HAP-1 (cell line): Measurements from ENCODE around the gene CTNND2.

Experiments used
- DNase-seq, 2 experiments: peaks; one replicate each; pipeline ENCODE4 v3.0.0-alpha.2; 2016 to 2020; ENCODE audit warnings: low spot score in 2 of 2
- H3K27me3 ChIP-seq: fragments of 250-450 bp; sonication (Bioruptor Pico); 2 replicates; pipeline ENCODE4 v1.5.1; 2020; ENCODE audit warnings: low read depth, mild to moderate bottlenecking, moderate library complexity
- H3K36me3 ChIP-seq: fragments of 250-450 bp; sonication (Bioruptor Pico); replicated peaks from 2 replicates; pipeline ENCODE4 v1.5.1; 2020; ENCODE audit warnings: mild to moderate bottlenecking
- H3K4me1 ChIP-seq: fragments of 250-450 bp; sonication (Bioruptor Pico); 2 replicates; pipeline ENCODE4 v1.5.1; 2020; ENCODE audit warnings: mild to moderate bottlenecking
- H3K4me3 ChIP-seq: fragments of 250-450 bp; sonication (Bioruptor Pico); 2 replicates; pipeline ENCODE4 v1.5.1; 2020; ENCODE audit warnings: mild to moderate bottlenecking, moderate library complexity
- H3K9me3 ChIP-seq: fragments of 250-450 bp; sonication (Bioruptor Pico); 2 replicates; pipeline ENCODE4 v1.5.1; 2020; ENCODE audit warnings: mild to moderate bottlenecking, moderate library complexity
- in situ Hi-C: fragments of 300-500 bp; cut with MboI; formaldehyde crosslinking; loops from 3 replicates; pipeline ENCODE4 v1.14.3; 2020; ENCODE audit warnings: low sequenced_read_pairs, inconsistent platforms, mixed read lengths

The CTNND2 gene

DNA sequence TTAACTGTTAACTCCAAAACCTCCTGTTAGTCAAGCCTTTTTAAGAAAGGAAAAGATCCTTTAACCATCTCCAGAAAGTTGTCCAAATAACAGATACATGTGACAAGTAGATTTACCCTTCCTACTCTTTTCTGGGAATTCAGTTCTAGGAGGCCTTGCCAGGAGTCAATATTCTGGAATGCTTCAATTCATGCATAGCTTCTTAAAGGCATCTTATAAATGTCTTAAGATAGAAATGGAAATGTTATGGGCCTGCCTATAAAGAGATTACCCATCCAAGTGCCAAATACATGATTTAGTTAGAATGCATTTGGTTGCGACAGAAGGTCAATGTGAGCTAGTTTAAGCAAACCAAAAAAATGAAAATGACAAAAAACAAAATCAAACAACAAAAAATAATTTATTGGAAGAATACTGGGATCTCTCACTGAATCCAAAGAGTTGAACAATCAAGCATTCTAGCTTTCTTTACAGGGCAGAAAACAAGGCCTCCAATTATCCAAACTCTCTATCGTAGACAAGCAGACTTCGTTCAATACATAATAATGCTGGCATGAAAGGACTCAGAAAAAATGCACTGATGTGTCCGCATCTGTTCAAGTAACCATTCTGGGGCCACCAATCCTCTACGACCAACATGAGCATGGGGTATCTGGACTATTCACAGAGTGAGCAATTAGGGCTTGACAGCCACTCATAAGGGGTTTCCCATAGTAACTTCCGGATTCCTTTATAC, 188.6 kb downstream of the CTNND2 start:
- Histone ChIP-seq H3K27me3 (no peaks in the 10 kb centered on the region), H3K36me3 (no peaks in the 10 kb centered on the region), H3K9me3 (no peaks in the 10 kb centered on the region), H3K4me3 (no peak overlapping the region), H3K4me1 (no peaks in the 10 kb centered on the region)
- in situ Hi-C loops = no loop called here
- DNase-seq = no peak

DNA sequence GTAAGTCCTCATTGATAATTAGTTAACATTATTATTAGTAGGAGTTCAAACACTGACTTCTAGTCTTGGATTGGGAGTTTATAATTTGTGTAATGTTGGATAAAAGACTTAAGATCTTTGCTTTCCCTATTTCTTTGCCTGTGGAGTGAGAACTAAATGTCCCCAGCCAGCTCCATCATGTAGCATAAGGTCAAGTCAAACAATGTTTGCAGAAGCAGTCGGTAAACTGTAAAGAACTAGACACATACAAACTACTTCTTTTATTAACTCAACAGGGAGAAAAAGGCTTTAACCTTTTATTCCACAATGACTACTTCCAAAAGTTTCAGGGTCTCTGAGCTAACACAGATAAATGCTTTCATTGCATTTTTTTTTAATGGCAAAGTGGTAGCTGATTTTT, 192.3 kb downstream of the CTNND2 start:
- H3K9me3 ChIP-seq = no peaks in the 10 kb centered on the region
- H3K4me3 ChIP-seq = no peak overlapping the region
- in situ Hi-C loops = no loop called here
- no peak for DNase-seq
- no peaks in the 10 kb centered on the region for H3K36me3 ChIP-seq
- H3K27me3 ChIP-seq = no peaks in the 10 kb centered on the region
- no peaks in the 10 kb centered on the region for H3K4me1 ChIP-seq

DNA sequence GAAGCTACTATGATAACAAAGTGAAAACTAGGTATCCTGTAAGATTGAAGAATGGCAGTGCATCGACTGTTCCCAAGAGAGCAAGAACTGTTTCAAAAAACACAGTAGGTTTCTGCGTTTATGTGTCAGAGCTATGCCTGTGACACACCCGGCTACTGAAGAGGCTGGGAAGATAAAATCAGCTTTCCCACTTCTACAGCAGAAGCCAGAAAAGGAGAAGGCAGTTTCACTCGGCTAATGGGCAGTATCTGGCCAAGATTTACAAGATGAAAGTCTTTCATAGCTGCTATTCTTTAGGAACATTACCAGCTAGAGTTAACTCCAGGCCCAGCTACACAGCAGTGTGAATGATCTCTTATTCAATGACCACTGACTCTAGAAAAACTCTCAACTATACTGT, 195.2 kb downstream of the CTNND2 start:
- H3K27me3 ChIP-seq = no peaks in the 10 kb centered on the region
- H3K4me3 ChIP-seq = no peak overlapping the region
- H3K4me1 ChIP-seq = no peaks in the 10 kb centered on the region
- H3K36me3 ChIP-seq = no peaks in the 10 kb centered on the region
- DNase-seq = no peak
- in situ Hi-C loops = no loop called here
- H3K9me3 ChIP-seq = no peaks in the 10 kb centered on the region

DNA sequence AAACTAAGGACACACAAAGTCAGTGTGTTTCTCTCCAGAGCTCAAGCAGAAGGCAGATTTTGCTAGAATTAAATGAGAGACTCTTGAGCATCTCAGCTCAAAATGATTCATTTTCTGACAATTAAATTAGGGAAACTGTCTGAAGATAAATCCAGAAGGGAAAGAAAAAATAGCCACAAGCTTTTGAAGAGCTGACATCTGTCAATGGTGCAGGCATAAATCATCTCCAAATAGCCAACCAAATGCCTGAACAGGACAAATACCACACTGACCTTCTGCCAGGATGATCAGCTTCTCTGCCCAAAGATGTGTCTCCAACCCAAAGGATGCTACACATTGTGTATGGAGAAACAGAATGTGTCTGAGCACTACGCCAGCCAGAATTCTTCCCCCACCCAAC, 199.3 kb downstream of the CTNND2 start:
- Histone ChIP-seq H3K36me3 (no peaks in the 10 kb centered on the region), H3K4me1 (no peaks in the 10 kb centered on the region), H3K9me3 (no peaks in the 10 kb centered on the region), H3K27me3 (no peaks in the 10 kb centered on the region), H3K4me3 (no peak overlapping the region)
- no peak for DNase-seq
- in situ Hi-C loops = no loop called here

DNA sequence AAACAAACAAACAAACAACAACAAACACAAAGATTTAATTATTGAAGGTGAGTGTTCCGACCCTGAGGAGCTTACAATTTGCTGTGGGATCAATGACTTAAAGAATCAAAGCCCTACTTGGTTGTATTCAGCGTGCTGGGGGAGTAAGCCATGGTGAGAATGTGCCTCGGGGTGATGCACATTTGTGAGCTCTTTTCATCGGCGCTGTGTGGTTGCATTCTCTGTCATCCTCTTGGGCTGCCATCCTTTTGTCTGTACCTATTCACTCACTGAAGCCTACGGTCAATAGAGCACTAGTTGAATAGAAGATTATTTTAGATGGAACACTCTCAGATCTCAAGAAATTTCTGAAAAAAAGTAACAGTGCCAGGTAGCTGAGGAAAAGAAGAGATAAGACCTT, 203.9 kb downstream of the CTNND2 start:
- no peak for DNase-seq
- in situ Hi-C loops = no loop called here
- H3K36me3 ChIP-seq = no peaks in the 10 kb centered on the region

DNA sequence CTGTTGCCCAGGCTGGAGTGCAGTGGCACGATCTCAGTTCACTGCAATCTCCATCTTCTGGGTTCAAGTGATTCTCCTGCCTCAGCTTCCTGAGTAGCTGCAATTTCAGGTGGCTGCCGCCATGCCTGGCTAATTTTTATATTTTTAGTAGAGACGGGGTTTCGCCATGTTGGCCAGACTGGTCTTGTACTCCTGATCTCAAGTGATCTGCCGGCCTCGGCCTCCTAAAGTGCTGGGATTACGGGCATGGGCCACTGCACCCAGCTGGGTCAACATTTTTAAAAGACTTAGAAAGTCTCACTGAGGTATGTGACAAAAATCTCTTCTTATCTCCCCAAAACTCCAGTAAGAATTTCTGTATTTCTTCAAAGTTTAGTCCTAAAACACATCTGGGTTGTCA, 211.6 kb downstream of the CTNND2 start:
- Histone ChIP-seq H3K27me3 (no peaks in the 10 kb centered on the region), H3K9me3 (no peaks in the 10 kb centered on the region), H3K4me3 (no peak overlapping the region), H3K36me3 (no peaks in the 10 kb centered on the region), H3K4me1 (no peaks in the 10 kb centered on the region)
- in situ Hi-C loops = no loop called here
- no peak for DNase-seq

More for the DNA sequence above, 203.9 kb downstream of the CTNND2 start:
- no peaks in the 10 kb centered on the region for H3K27me3 ChIP-seq
- no peaks in the 10 kb centered on the region for H3K4me1 ChIP-seq
- H3K9me3 ChIP-seq = no peaks in the 10 kb centered on the region
- H3K4me3 ChIP-seq = no peak overlapping the region

DNA sequence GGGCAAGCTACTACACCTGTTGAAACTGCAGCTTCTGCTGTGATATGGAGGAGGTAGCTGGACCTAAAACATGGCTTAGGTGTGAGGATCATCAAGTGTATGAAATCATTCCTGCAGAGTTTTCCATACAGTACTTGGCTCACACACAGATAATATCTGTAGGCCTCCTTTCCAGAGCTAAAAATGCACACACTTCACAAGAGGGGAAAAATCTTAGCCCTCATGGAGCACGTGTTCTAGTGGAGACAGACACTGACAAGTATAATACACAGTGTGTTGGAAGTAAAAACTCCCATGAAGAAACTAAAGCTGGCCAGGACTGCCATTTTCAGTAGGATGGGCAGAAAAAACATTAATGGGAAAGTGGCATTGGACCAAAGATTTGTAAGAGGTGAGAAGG, 216.7 kb downstream of the CTNND2 start:
- no peak overlapping the region for H3K4me3 ChIP-seq
- in situ Hi-C loops = no loop called here
- DNase-seq = no peak

DNA sequence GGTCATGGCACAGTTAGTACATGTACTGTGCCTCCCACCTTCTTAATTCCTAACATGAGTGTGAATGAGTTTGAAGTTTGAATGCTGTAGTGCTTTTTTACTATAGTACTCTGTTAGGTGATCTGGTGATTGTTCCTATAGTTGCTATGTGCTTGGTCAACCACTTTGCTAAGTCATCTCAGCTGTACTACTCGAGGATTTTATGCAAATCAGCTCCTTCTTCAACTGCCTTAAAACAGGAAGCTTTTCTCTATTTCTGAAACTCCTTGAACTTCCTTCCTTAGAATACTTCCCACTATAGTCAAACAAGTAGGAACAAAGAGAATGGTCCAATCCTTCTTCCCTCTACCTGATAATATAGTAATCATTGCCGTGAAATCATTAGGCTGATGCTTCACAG, 219.6 kb downstream of the CTNND2 start:
- Histone ChIP-seq H3K4me3 (no peak overlapping the region), H3K27me3 (no peaks in the 10 kb centered on the region), H3K4me1 (no peaks in the 10 kb centered on the region), H3K9me3 (no peaks in the 10 kb centered on the region), H3K36me3 (no peaks in the 10 kb centered on the region)
- no peak for DNase-seq
- in situ Hi-C loops = no loop called here

More for the DNA sequence above, 216.7 kb downstream of the CTNND2 start:
- H3K27me3 ChIP-seq = no peaks in the 10 kb centered on the region
- H3K9me3 ChIP-seq = no peaks in the 10 kb centered on the region
- no peaks in the 10 kb centered on the region for H3K36me3 ChIP-seq
- no peaks in the 10 kb centered on the region for H3K4me1 ChIP-seq

DNA sequence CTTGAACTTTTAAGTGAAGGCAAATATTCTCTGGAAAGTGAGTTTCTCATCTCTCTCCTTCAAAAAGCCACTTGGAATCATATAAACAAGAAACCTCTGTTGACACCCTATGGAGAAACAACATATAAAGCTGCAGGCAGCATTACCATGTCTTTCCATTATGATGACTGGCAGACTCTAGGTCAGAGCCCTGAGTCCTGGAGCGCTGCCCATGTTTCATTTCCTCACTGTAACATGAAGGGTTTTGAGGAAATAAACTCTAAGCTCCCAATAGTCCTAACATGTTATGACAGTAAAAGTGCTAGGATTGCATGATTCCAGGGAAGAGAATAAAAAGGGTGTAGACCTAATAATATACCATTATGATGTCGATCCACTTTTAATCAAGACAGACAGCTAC, 220.6 kb downstream of the CTNND2 start:
- in situ Hi-C loops = no loop called here
- no peak overlapping the region for H3K4me3 ChIP-seq

DNA sequence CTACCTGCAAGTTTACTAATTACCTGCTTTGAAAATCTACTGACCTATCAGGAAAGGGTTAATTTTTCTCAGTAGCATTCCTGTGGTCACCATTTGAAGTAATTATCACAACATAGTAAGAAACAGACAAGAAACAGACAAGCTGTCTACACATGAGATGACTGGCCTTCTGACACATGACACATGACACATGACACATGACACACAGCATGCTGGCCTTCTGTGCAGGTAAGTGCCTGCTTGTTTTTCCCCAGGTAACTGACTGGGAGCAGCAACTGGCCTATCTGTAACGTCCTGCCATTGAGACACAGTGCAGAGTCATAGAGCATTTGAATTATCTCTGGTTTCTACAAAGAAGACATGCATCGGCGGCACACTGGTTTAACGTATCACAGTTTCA, 222.4 kb downstream of the CTNND2 start:
- in situ Hi-C loops = no loop called here
- DNase-seq = no peak
- H3K4me3 ChIP-seq = no peak overlapping the region
- H3K4me1 ChIP-seq = no peaks in the 10 kb centered on the region
- no peaks in the 10 kb centered on the region for H3K9me3 ChIP-seq
- no peaks in the 10 kb centered on the region for H3K27me3 ChIP-seq
- H3K36me3 ChIP-seq = no peaks in the 10 kb centered on the region

More for the DNA sequence above, 220.6 kb downstream of the CTNND2 start:
- Histone ChIP-seq H3K36me3 (no peaks in the 10 kb centered on the region), H3K4me1 (no peaks in the 10 kb centered on the region), H3K9me3 (no peaks in the 10 kb centered on the region), H3K27me3 (no peaks in the 10 kb centered on the region)
- no peak for DNase-seq

DNA sequence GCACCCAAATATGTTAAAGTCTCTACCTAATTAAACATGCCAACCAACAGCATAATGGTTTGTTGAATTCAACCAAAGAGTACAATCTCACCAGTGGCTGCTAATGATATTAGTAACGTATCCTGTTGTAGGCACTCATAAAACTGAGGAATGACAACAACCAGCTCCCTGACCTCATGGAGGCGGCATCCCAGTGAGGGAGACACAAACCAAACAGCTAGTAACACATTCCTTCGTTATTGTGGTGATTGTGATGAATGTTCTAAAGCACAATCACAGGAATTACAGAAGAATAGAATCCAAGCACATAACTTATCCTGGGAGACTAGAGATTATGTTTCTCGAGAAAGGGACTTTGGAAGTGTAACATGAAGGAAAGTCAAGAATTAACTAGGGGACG, 224.6 kb downstream of the CTNND2 start:
- Histone ChIP-seq H3K4me1 (no peaks in the 10 kb centered on the region), H3K27me3 (no peaks in the 10 kb centered on the region), H3K4me3 (no peak overlapping the region), H3K36me3 (no peaks in the 10 kb centered on the region), H3K9me3 (no peaks in the 10 kb centered on the region)
- no peak for DNase-seq
- in situ Hi-C loops = no loop called here

DNA sequence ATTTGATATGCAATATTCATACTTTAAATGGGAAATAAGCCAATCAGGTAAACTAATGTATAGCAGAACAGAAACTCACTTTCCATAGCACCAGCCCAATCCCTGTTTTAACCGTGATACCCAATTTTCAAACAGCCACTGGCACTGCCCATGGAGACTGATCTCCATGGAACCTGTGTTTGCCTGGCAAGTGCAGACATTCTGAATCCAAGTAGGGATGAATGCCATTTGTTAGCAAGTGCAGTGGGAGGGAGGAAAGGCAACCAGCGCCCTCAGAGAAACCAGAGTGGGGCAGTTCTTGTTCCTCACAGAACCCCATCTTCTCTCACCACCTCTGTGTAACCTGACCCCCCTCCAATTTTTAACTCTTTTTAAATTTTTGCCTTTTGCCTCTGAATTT, 229.1 kb downstream of the CTNND2 start:
- H3K27me3 ChIP-seq = no peaks in the 10 kb centered on the region
- in situ Hi-C loops = no loop called here
- no peak overlapping the region for H3K4me3 ChIP-seq
- H3K36me3 ChIP-seq = no peaks in the 10 kb centered on the region
- no peaks in the 10 kb centered on the region for H3K9me3 ChIP-seq
- DNase-seq = no peak
- H3K4me1 ChIP-seq = no peaks in the 10 kb centered on the region

DNA sequence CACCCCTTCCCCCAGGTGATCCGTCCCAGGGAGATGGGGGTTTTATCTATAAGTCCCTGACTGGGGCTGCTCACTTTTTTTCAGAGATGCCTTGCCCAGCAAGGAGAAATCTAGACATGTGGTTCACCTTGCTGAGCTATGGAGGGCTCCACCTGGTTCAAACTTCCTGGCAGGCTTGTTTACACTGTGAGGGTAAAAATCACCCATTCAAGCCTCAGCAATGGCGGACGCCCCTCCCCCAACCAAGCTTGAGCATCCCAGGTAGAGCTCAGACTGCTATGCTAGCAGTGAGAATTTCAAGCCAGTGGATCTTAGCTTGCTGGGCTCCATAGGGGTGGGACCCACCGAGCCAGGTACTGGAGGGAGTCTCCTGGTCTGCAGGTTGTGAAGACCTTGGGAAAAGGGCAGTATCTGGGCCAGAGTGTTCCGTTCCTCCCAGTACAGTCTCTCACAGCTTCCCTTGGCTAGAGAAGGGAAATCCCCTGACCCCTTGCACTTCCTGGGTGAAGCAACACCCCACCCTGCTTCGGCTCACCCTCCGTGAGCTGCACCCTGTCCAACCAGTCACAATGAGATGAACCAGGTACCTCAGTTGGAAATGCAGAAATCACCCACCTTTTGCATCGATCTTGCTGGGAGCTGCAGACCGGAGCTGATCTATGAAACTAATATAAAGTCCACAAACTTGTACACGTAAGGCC, 231.7 kb downstream of the CTNND2 start:
- Histone ChIP-seq H3K4me3 (no peak overlapping the region), H3K4me1 (no peaks in the 10 kb centered on the region), H3K36me3 (no peaks in the 10 kb centered on the region), H3K27me3 (no peaks in the 10 kb centered on the region), H3K9me3 (no peaks in the 10 kb centered on the region)
- no peak for DNase-seq
- in situ Hi-C loops = no loop called here

DNA sequence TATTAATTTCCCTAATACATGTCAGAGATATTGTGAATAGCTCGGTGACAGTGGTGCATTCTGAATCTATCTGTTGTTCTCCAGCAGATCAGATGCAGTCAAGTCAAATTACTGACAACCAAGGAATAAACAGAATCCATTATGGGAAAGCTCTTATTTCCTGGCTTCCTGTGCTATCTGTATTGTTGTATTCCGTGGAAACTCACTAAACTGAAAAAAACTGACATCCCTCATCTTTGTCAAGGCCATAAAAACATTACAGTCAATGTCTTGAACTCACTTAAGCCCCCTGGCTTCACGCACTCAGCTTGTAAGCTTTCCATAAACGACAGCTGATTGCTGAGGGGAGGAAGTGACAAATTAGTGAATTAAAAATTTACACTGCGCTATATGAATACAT, 245.9 kb downstream of the CTNND2 start:
- Histone ChIP-seq H3K4me3 (no peak overlapping the region), H3K9me3 (no peaks in the 10 kb centered on the region), H3K36me3 (no peaks in the 10 kb centered on the region), H3K27me3 (no peaks in the 10 kb centered on the region), H3K4me1 (no peaks in the 10 kb centered on the region)
- no peak for DNase-seq
- in situ Hi-C loops = no loop called here
